Breast epithelium (tissue), 4 donors: ENCODE results near the gene PLA2G2F. TPM values are rescaled to one million over a fixed set of nuclear protein-coding genes. Genes with fewer than 3 reads are reported as not detected.

Experiments
- DNase-seq, 2 donors: peaks; one replicate each; pipeline ENCODE4 v3.0.0-alpha.2; 2019; ENCODE audit warnings: low spot score in 2 of 2
- H3K27ac ChIP-seq, 2 donors: fragments of 200-600 bp; sonication (generic) in 1 of 2; one replicate each; pipeline ENCODE4 v1.5.1; 2016 to 2019; ENCODE audit warnings: mild to moderate bottlenecking in 1 of 2
- H3K27me3 ChIP-seq, 2 donors: fragments of 200-600 bp; sonication (generic) in 1 of 2; one replicate each; pipeline versions ENCODE4 v1.5.1 to v1.6.0; 2017 to 2019; ENCODE audit warnings: control low read depth in 1 of 2, mild to moderate bottlenecking in 1 of 2
- H3K36me3 ChIP-seq: fragments of 200-600 bp; one replicate; pipeline ENCODE4 v1.5.1; 2019
- H3K4me1 ChIP-seq, 2 donors: fragments of 200-600 bp; sonication (generic); one replicate each; pipeline ENCODE4 v1.5.1; 2016 to 2019; ENCODE audit warnings: control low read depth in 1 of 2
- H3K4me3 ChIP-seq, 3 donors: fragments of 200-600 bp; sonication (generic); 1 replicate in 2 of 3; 2 replicates in 1 of 3; pipeline ENCODE4 v1.5.1; 2016 to 2019; ENCODE audit warnings: mild to moderate bottlenecking in 3 of 3, moderate library complexity in 2 of 3
- H3K9me3 ChIP-seq, 2 donors: fragments of 200-600 bp; sonication (generic) in 1 of 2; one replicate each; pipeline ENCODE4 v1.5.1; 2016 to 2019; ENCODE audit warnings: control low read depth in 1 of 2
- CTCF ChIP-seq, 3 donors: fragments of 450-650 bp; IDR thresholded peaks; one replicate each; pipeline ENCODE4 v1.5.1; 2016 to 2017; ENCODE audit warnings: antibody characterized with exemption in 3 of 3, mild to moderate bottlenecking in 3 of 3, moderate library complexity in 3 of 3
- POLR2A ChIP-seq: fragments of 450-650 bp; IDR thresholded peaks from one replicate; pipeline ENCODE4 v1.6.1; 2016; ENCODE audit warnings: antibody characterized with exemption, mild to moderate bottlenecking, moderate library complexity
- POLR2AphosphoS5 ChIP-seq, 3 donors: sonication (generic); formaldehyde crosslinking; IDR thresholded peaks; one replicate each; pipeline ENCODE4 v1.6.1; 2017; ENCODE audit warnings: antibody characterized with exemption in 3 of 3
- intact Hi-C: fragments of 100-400 bp; cut with DNase I; formaldehyde crosslinking; loops from one replicate; pipeline ENCODE4 v1.15.1; 2023; ENCODE audit warnings: low total_unique reads
- total RNA-seq, 3 donors: library from RNA; depleted of rRNA; stranded (reverse); fragments of >200 nt; gene quantifications; one replicate each; pipeline ENCODE4 v1.1.0, GENCODE V29; 2016

The PLA2G2F gene
- total RNA-seq, 3 donors from 2014 or later, result not detected

- Histone ChIP-seq H3K27ac (no peak overlapping the region), H3K4me1 (no peaks in the 10 kb centered on the region), H3K27me3 (no peaks in the 10 kb centered on the region), H3K9me3 (no peaks in the 10 kb centered on the region), H3K4me3 (no peak overlapping the region), H3K36me3 (no peaks in the 10 kb centered on the region)
- intact Hi-C loops, result loop anchor here (5.0 kb wide), 1 partner anchor 745 kb away; no protein-coding TSS in a partner anchor
- no peak for TF ChIP-seq POLR2A
- TF ChIP-seq POLR2AphosphoS5 (IDR thresholded peaks at IDR 0.05), result no peak
- no peak for TF ChIP-seq CTCF (IDR thresholded peaks at IDR 0.05)
- DNase-seq, result no peak
Measured at GRCh38 chr1:20167126-20167525, 28.0 kb downstream of the PLA2G2F start.

- Histone ChIP-seq H3K27ac (no peak overlapping the region), H3K27me3 (no peaks in the 10 kb centered on the region), H3K4me3 (no peak overlapping the region), H3K36me3 (no peaks in the 10 kb centered on the region), H3K9me3 (no peaks in the 10 kb centered on the region), H3K4me1 (no peaks in the 10 kb centered on the region)
- no peak for DNase-seq
- TF ChIP-seq POLR2A, result no peak
- TF ChIP-seq CTCF (IDR thresholded peaks at IDR 0.05), result no peak
- no peak for TF ChIP-seq POLR2AphosphoS5 (IDR thresholded peaks at IDR 0.05)
- intact Hi-C loops, result loop anchor here (5.0 kb wide), 1 partner anchor 747 kb away; no protein-coding TSS in a partner anchor
Measured at GRCh38 chr1:20168564-20169491, 29.7 kb downstream of the PLA2G2F start.

GRCh38 chr1:20169932-20170331 is 30.8 kb downstream of the PLA2G2F start:
- TF ChIP-seq CTCF (IDR thresholded peaks at IDR 0.05) (no peak), POLR2AphosphoS5 (IDR thresholded peaks at IDR 0.05) (no peak)
- H3K4me1 ChIP-seq, result no peaks in the 10 kb centered on the region
- no peak for DNase-seq
- H3K4me3 ChIP-seq, result no peak overlapping the region
- H3K27ac ChIP-seq, result no peak overlapping the region
- no peaks in the 10 kb centered on the region for H3K36me3 ChIP-seq
- H3K9me3 ChIP-seq, result no peaks in the 10 kb centered on the region
- intact Hi-C loops, result loop anchor here (5.0 kb wide), 1 partner anchor 748 kb away; no protein-coding TSS in a partner anchor
- no peaks in the 10 kb centered on the region for H3K27me3 ChIP-seq

GRCh38 chr1:20172033-20172590 is 33.0 kb downstream of the PLA2G2F start:
- H3K4me3 ChIP-seq, result no peak overlapping the region
- intact Hi-C loops, result no loop called here
- no peak for DNase-seq
- H3K9me3 ChIP-seq, result no peaks in the 10 kb centered on the region
- no peak overlapping the region for H3K27ac ChIP-seq
- no peak for TF ChIP-seq POLR2A
- no peak for TF ChIP-seq CTCF (IDR thresholded peaks at IDR 0.05)
- no peak for TF ChIP-seq POLR2AphosphoS5 (IDR thresholded peaks at IDR 0.05)
- no peaks in the 10 kb centered on the region for H3K4me1 ChIP-seq
- H3K36me3 ChIP-seq, result no peaks in the 10 kb centered on the region
- no peaks in the 10 kb centered on the region for H3K27me3 ChIP-seq
